Esophagus (tissue), 2 donors: ENCODE data around the gene MRPS6. TPM values are rescaled to one million over a fixed set of nuclear protein-coding genes. Genes with fewer than 3 reads are reported as not detected.
A peak's percentile ranks its signal among the peaks of the same experiment; 100 is the strongest.

Source experiments
- H3K27ac ChIP-seq, 2 donors: one replicate each; pipeline ENCODE4 v1.5.1; 2013; ENCODE audit warnings: low read depth in 2 of 2, mild to moderate bottlenecking in 2 of 2, inconsistent platforms in 1 of 2, low read length in 1 of 2, moderate library complexity in 1 of 2
- H3K27me3 ChIP-seq, 2 donors: one replicate each; pipeline ENCODE4 v1.6.1; 2013; ENCODE audit warnings: low read length in 2 of 2, control low read depth in 1 of 2, mild to moderate bottlenecking in 1 of 2; ENCODE audit not compliant: insufficient read depth in 2 of 2, control insufficient read depth in 1 of 2
- H3K36me3 ChIP-seq, 2 donors: one replicate each; pipeline ENCODE4 v1.6.1; 2013; ENCODE audit warnings: low read length in 1 of 2; ENCODE audit not compliant: control insufficient read depth in 2 of 2, insufficient read depth in 2 of 2
- H3K4me1 ChIP-seq, 2 donors: one replicate each; pipeline ENCODE4 v1.6.1; 2013; ENCODE audit warnings: low read length in 1 of 2; ENCODE audit not compliant: control insufficient read depth in 2 of 2, insufficient read depth in 2 of 2
- H3K4me3 ChIP-seq, 2 donors: one replicate each; pipeline ENCODE4 v1.5.1; 2013; ENCODE audit warnings: low read length in 2 of 2, mild to moderate bottlenecking in 2 of 2, low read depth in 1 of 2, moderate library complexity in 1 of 2
- H3K9me3 ChIP-seq, 2 donors: one replicate each; pipeline ENCODE4 v1.6.1; 2013; ENCODE audit warnings: mild to moderate bottlenecking in 2 of 2, low read depth in 1 of 2, low read length in 1 of 2, moderate library complexity in 1 of 2; ENCODE audit not compliant: control insufficient read depth in 2 of 2, insufficient read depth in 1 of 2
- WGBS, 2 donors: extraction: QIAGEN DNeasy Blood & Tissue Kit; methylation state at CpG; one replicate each; pipeline ENCODE4 v1.1.7; 2013; 5-methylcytosine and 5-hydroxymethylcytosine counted together
- polyA plus RNA-seq, 2 donors: library from polyadenylated mRNA; stranded (reverse); fragments of 200-250 nt; gene quantifications; one replicate each; pipeline ENCODE4 v1.2.3, GENCODE V29; 2013
- donor health status: healthy with polysubstance abuse.
- donor health status: Bipolar disorder and iron deficiency.

The MRPS6 gene
- polyA plus RNA-seq, result 10 to 100 TPM; 24.3 to 37.8 TPM

DNA sequence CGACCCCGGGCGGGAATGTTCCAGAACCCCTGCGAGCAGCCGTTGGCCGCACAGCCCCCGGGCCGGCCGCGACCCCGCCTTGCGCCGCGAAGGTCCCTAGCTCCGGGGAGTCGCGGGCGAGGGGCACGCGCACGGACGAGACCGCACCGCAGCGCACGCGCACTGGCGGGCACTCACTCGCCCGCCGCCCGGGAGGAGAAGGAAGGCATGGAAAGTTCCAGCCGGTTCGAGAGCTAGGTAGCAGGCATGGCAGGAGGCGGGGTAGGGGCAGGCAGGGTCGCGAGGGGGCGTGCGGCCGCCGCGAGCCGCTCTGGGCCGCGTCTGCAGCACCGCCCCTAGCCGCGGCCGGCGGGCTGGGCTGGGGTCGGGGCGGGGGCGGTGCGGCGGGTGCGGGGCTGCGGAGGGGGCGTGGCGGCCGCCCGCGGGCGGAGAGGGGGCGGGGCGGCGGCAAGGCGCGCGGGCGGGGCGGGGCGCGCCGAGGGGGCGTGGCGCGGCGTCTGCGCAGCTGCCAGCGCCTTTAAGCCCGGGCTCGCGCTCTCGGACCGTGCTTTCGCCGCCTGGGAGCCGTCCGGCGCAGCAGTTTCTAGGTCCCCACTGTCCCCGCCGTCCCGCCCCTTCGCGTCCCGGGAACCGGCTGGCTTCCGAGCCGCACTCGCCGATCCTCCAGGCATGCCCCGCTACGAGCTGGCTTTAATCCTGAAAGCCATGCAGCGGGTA, at the start of gene MRPS6, which contains the start of gene SLC5A3:
Gene MRPS6 (plus strand): TSS at position 547 of the 717 bp plus-strand sequence. CDS start 123 bp downstream, at position 670.
Gene SLC5A3 (plus strand): TSS at position 547 of the 717 bp plus-strand sequence. CDS start 21,621 bp downstream, outside the sequence.
- Histone ChIP-seq H3K27ac (peak within 1 kb of the TSS; percentile 90 to 93), H3K4me1 (no peaks in the 10 kb centered on the region), H3K4me3 (peak within 1 kb of the TSS; percentile 90 to 100), H3K9me3 (no peaks in the 10 kb centered on the region), H3K27me3 (no peaks in the 10 kb centered on the region), H3K36me3 (no peaks in the 10 kb centered on the region)
- WGBS, 2 donors, result 0 to 1% methylated on average over 35 to 104 of the region's 104 CpGs

DNA sequence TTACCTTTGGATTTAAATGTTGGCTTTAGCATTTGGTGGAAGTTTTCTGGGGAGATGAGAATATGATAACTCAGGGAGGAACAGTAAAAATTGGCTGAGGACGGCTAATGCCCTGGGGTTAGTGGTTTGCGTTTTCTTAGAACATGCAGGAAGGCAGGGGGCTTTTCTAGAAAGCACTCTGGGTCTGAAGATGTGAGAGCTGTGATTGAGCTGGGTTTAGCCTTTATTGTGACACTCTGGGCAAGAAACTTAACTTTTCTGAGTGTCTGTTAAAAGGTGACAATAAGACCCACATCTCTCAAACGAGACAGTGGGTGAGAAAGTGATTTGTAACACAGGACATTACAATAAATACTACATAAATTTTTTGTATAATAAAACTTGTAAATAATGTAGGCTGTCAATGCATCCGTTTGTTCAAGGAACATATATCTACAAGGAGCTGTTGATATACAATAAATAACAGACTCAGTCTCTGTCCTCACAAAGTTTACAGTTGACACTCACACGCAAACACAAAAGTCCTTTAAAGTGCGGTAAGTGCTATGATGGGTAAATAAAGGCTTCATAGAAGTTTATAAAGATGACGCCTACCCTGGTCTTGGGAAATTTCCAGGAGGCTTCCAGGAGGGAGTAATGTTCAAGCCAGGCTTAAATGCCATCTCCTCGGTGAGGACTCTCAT, 49.5 kb upstream of the MRPS6 start:
- 60 to 65% methylated on average over 8 of the region's 8 CpGs for WGBS, 2 donors
- H3K27me3 ChIP-seq, result no peaks in the 10 kb centered on the region
- no peak overlapping the region for H3K4me3 ChIP-seq
- H3K36me3 ChIP-seq, result no peaks in the 10 kb centered on the region
- H3K9me3 ChIP-seq, result peaks cover 0 to 5% of the 10 kb centered on the region in 2 donors
- peaks cover 0 to 3% of the 10 kb centered on the region in 2 donors for H3K4me1 ChIP-seq
- H3K27ac ChIP-seq, result no peak overlapping the region

GRCh38 chr21:34024374-34024693, 49.0 kb upstream of the MRPS6 start:
- peaks cover 0 to 3% of the 10 kb centered on the region in 2 donors for H3K4me1 ChIP-seq
- WGBS, 2 donors, result 89 to 94% methylated on average over 3 of the region's 3 CpGs
- peaks cover 0 to 5% of the 10 kb centered on the region in 2 donors for H3K9me3 ChIP-seq
- no peak overlapping the region for H3K4me3 ChIP-seq
- no peaks in the 10 kb centered on the region for H3K27me3 ChIP-seq
- no peaks in the 10 kb centered on the region for H3K36me3 ChIP-seq
- H3K27ac ChIP-seq, result no peak overlapping the region

DNA sequence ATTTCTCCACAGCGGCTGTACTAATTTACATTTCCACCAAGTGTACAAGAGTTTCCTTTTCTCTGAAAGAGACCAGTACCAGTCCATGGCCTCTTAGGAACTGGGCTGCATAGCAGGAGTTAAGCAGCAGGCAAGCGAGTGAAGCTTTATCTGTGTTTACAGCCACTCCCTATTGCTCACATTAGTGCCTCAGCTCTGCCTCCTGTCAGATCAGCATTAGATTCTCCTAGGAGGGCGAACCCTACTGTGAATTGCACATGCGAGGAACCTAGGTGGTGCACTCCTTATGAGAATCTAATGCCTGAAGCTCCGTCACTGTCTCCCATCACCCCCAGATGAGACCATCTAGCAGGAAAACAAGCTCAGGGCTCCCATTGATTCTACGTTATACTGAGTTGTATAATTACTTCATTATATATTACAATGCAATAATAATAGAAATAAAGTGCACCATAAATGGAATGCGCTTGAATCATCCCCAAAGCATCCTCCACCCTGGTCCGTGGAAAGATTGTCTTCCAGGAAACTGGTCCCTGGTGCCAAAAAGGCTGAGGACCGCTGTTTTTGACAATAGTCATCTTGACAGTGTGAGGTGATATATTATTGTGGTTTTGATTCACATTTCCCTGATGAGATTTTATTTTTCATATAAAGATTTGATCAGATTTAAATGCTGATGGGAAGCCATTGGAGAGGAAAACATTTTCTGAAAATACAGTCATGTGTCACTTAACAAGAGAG, 45.5 kb upstream of the MRPS6 start:
- Histone ChIP-seq H3K36me3 (no peaks in the 10 kb centered on the region), H3K27me3 (no peaks in the 10 kb centered on the region), H3K4me1 (peaks cover 0 to 3% of the 10 kb centered on the region in 2 donors), H3K27ac (no peak overlapping the region), H3K9me3 (no peaks in the 10 kb centered on the region), H3K4me3 (no peak overlapping the region)
- WGBS, 2 donors, result 68 to 78% methylated on average over 9 of the region's 9 CpGs

- Histone ChIP-seq H3K9me3 (no peaks in the 10 kb centered on the region), H3K27me3 (no peaks in the 10 kb centered on the region), H3K36me3 (no peaks in the 10 kb centered on the region), H3K4me3 (no peak overlapping the region), H3K27ac (no peak overlapping the region), H3K4me1 (peaks cover 0 to 3% of the 10 kb centered on the region in 2 donors)
- WGBS, 2 donors, result 52 to 57% methylated on average over 13 of the region's 13 CpGs
Observed at GRCh38 chr21:34029743-34030528, 43.4 kb upstream of the MRPS6 start.

- Histone ChIP-seq H3K27me3 (no peaks in the 10 kb centered on the region), H3K27ac (no peak overlapping the region), H3K4me3 (no peak overlapping the region), H3K9me3 (peaks cover 0 to 2% of the 10 kb centered on the region in 2 donors), H3K36me3 (no peaks in the 10 kb centered on the region), H3K4me1 (peaks cover 0 to 3% of the 10 kb centered on the region in 2 donors)
- 70 to 79% methylated on average over 11 of the region's 11 CpGs for WGBS, 2 donors
Observed at GRCh38 chr21:34031835-34032370, 41.5 kb upstream of the MRPS6 start.

DNA sequence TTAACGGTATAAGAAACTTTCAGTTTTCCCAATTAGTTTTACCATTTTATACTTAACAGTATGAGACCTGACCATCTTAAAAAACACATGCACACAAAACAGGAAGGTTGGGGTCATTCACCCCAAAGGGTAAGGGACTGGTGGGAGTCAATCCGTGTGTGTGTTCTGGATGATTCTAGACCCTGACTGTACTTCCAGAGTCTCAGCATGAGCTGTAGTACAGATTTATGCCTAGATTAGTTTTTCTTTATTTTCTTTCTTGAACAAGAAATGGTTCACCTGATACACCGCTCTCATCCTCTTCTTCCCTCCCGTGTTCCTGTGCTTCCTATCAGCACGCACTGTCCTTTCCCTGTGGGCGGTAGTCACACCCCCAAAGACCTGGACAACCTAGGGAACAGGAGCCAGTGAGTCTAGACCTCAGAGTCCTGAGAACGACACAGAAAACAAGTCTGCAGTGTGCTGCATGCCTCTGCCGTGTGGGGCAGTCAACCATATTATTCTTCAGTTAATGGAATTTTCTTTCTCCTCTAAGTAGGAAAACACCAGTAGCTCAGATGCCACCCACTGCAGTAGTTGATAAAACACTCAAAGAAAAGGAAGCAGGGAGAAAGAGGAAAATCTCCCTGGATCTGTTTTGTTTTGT, 38.9 kb upstream of the MRPS6 start:
- H3K27ac ChIP-seq, result no peak overlapping the region
- peaks cover 0 to 3% of the 10 kb centered on the region in 2 donors for H3K4me1 ChIP-seq
- peaks cover 2% of the 10 kb centered on the region in 2 donors for H3K9me3 ChIP-seq
- H3K36me3 ChIP-seq, result no peaks in the 10 kb centered on the region
- 84 to 87% methylated on average over 8 of the region's 8 CpGs for WGBS, 2 donors
- H3K27me3 ChIP-seq, result no peaks in the 10 kb centered on the region
- H3K4me3 ChIP-seq, result no peak overlapping the region

GRCh38 chr21:34035619-34036354, 37.6 kb upstream of the MRPS6 start:
- 51 to 72% methylated on average over 8 of the region's 8 CpGs for WGBS, 2 donors
- H3K36me3 ChIP-seq, result no peaks in the 10 kb centered on the region

More at GRCh38 chr21:34035619-34036354, 37.6 kb upstream of the MRPS6 start:
- H3K4me1 ChIP-seq, result no peaks in the 10 kb centered on the region
- no peaks in the 10 kb centered on the region for H3K27me3 ChIP-seq
- no peak overlapping the region for H3K4me3 ChIP-seq
- H3K9me3 ChIP-seq, result peaks cover 2% of the 10 kb centered on the region in 2 donors
- no peak overlapping the region for H3K27ac ChIP-seq
